Spleen (tissue), 11 donors: ENCODE results near the gene MLC1. TPM values are rescaled to one million over a fixed set of nuclear protein-coding genes. Genes with fewer than 3 reads are reported as not detected.
A peak's percentile ranks its signal among the peaks of the same experiment; 100 is the strongest.

Source experiments
- DNase-seq: peaks from one replicate; pipeline ENCODE4 v3.0.0-alpha.2; 2020
- H3K27ac ChIP-seq, 8 donors: fragments of 200-600 bp; sonication (generic) in 7 of 8; 1 replicate in 4 of 8; 2 replicates in 4 of 8; pipeline versions ENCODE4 v1.5.0 to v1.8.0; 2016 to 2021; ENCODE audit warnings: inconsistent platforms in 4 of 8, mild to moderate bottlenecking in 4 of 8, moderate library complexity in 1 of 8
- H3K27me3 ChIP-seq, 7 donors: fragments of 200-600 bp; sonication (generic) in 6 of 7; replicated peaks in 1 of 7; 1 replicate in 4 of 7; 2 replicates in 3 of 7; pipeline versions ENCODE4 v1.5.0 to v1.8.0; 2016 to 2021; ENCODE audit warnings: inconsistent platforms in 3 of 7, mild to moderate bottlenecking in 1 of 7
- H3K36me3 ChIP-seq, 6 donors: fragments of 200-600 bp; sonication (generic) in 5 of 6; 1 replicate in 4 of 6; 2 replicates in 2 of 6; pipeline versions ENCODE4 v1.5.0 to v1.8.0; 2016 to 2021; ENCODE audit warnings: inconsistent platforms in 2 of 6
- H3K4me1 ChIP-seq, 6 donors: fragments of 200-600 bp; sonication (generic) in 5 of 6; 1 replicate in 3 of 6; 2 replicates in 3 of 6; pipeline versions ENCODE4 v1.5.0 to v1.8.0; 2016 to 2021; ENCODE audit warnings: inconsistent platforms in 3 of 6
- H3K4me3 ChIP-seq, 8 donors: fragments of 200-600 bp; sonication (generic) in 7 of 8; 1 replicate in 4 of 8; 2 replicates in 4 of 8; pipeline versions ENCODE4 v1.5.0 to v1.8.0; 2016 to 2021; ENCODE audit warnings: inconsistent platforms in 4 of 8, mild to moderate bottlenecking in 4 of 8, moderate library complexity in 2 of 8
- H3K9me3 ChIP-seq, 8 donors: fragments of 200-600 bp; sonication (generic) in 7 of 8; 1 replicate in 4 of 8; 2 replicates in 4 of 8; pipeline versions ENCODE4 v1.5.0 to v1.8.0; 2016 to 2021; ENCODE audit warnings: inconsistent platforms in 4 of 8
- CTCF ChIP-seq, 11 experiments: fragments of 200-600 bp in 7 of 11; fragments of 450-650 bp in 4 of 11; sonication (generic) in 4 of 11; IDR thresholded peaks in 8 of 11; conservative IDR thresholded peaks in 3 of 11; 1 replicate in 7 of 11; 2 replicates in 4 of 11; pipeline versions ENCODE4 v1.4.0 to v1.8.0; 2016 to 2021; ENCODE audit warnings: antibody characterized with exemption in 11 of 11, inconsistent platforms in 4 of 11, mild to moderate bottlenecking in 1 of 11
- POLR2A ChIP-seq, 3 donors: fragments of 450-650 bp; IDR thresholded peaks; one replicate each; pipeline ENCODE4 v1.5.1; 2017; ENCODE audit warnings: antibody characterized with exemption in 3 of 3, mild to moderate bottlenecking in 1 of 3
- POLR2AphosphoS5 ChIP-seq, 3 donors: sonication (generic); formaldehyde crosslinking; IDR thresholded peaks; one replicate each; pipeline ENCODE4 v1.5.1; 2017; ENCODE audit warnings: antibody characterized with exemption in 3 of 3
- WGBS, 5 donors: extraction: QIAGEN DNeasy Blood & Tissue Kit in 3 of 5; methylation state at CpG; one replicate each; pipeline versions ENCODE4 v1.1.5 to v1.1.7; 2013 to 2018; 5-methylcytosine and 5-hydroxymethylcytosine counted together
- intact Hi-C: fragments of 100-400 bp; cut with DNase I; formaldehyde crosslinking; loops from one replicate; pipeline ENCODE4 v1.15.0; 2023; ENCODE audit warnings: low total_unique reads
- polyA plus RNA-seq, 3 donors: library from polyadenylated mRNA; stranded (reverse); fragments of 200-250 nt; gene quantifications; one replicate each; pipeline ENCODE4 v1.2.1, GENCODE V29; 2013
- total RNA-seq, 7 donors: library from RNA; depleted of rRNA in 3 of 7; stranded (reverse); fragments of >200 nt in 3 of 7; fragmentation: NEBNext Ultra II Directional in 4 of 7; extraction: Animal tissue kit (Norgen Biotek cat#: 25700) in 4 of 7; gene quantifications; one replicate each; pipeline versions ENCODE4 v1.1.0 to v1.2.1, GENCODE V29; 2016 to 2021
- donor health status: healthy with polysubstance abuse.
- donor health status: DM: no; HTN: no; CAD: no; lungs with moderate emphysema.
- donor health status: DM: no; HTN: no; CAD: no.
- donor health status: Bipolar disorder and iron deficiency.
- donor health status: healthy.
- donor health status: DM: no; HTN: no; CAD: no.
- donor health status: DM: yes; HTN: yes; CAD: no.

Gene MLC1
- total and polyA plus RNA-seq, 10 donors = 0.17 to 4.4 (median 1.6) TPM

DNA sequence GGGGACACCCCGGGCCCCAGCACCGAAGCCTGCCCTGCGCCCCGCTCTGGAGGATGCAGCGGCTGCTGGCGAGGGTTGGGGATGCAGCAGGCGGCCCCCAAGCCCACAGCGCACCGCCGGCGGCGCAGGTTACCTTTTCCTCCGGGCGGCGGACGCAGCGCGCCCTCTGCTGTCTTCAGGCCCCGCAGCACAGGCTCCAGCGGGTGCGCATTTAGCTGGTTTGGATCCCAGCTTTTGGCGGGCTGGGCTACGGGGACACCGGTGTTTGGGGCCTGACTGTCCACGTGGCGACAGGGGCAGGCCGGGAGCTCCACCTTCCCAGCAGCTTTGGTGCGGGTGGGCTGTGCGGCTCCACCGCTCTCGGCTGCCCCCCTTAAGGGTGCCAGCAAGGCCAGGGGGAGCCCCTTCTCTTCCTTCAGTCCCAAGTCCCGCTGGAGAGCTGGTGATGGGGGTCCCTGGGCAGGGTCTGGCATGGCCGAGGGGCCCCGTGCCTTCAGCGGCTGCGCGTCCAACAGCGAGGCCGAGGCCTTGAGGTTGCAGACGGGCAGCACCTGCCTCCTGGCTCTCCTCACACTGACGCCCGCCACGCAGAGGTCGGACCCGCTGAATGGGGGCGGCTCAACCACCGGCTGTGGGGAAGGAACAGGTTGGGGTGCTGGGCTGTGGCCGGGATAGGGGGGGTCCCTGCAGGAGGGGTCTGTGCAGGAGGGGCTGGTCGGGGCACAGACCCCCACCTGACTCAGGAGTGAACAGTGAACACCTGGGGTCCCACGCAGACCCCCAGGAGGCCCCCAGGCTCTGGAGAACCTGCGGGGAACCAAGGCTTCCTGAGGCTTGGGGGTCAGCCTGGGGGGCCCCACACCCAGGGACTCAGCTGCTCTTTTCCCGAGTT is 54.7 kb downstream of the MLC1 start:
- peak overlapping the region in 2 of 8 donors; percentile 1 to 53 for H3K4me3 ChIP-seq
- H3K9me3 ChIP-seq = no peaks in the 10 kb centered on the region
- H3K4me1 ChIP-seq = peaks cover 0 to 30% (median 14%) of the 10 kb centered on the region in 6 donors
- no peaks in the 10 kb centered on the region for H3K36me3 ChIP-seq
- WGBS, 5 donors = 14 to 41% (median 18%) methylated on average over 17 to 52 of the region's 52 CpGs
- peaks cover 0 to 71% (median 29%) of the 10 kb centered on the region in 7 donors for H3K27me3 ChIP-seq
- TF ChIP-seq POLR2AphosphoS5 (IDR thresholded peaks at IDR 0.05) (peak; percentile 37 to 80 (median 64)), CTCF (IDR thresholded peaks at IDR 0.05 in 8 of 11, conservative IDR thresholded peaks at IDR 0.05 in 3 of 11) (peak; percentile 86 to 96 (median 90)), POLR2A (IDR thresholded peaks at IDR 0.05) (no peak)
- intact Hi-C loops = loop anchor here (2.0 to 5.0 kb wide), 2 partner anchors 102 to 263 kb away; no protein-coding TSS in a partner anchor
- DNase-seq = peak; percentile 95
- no peak overlapping the region for H3K27ac ChIP-seq

DNA sequence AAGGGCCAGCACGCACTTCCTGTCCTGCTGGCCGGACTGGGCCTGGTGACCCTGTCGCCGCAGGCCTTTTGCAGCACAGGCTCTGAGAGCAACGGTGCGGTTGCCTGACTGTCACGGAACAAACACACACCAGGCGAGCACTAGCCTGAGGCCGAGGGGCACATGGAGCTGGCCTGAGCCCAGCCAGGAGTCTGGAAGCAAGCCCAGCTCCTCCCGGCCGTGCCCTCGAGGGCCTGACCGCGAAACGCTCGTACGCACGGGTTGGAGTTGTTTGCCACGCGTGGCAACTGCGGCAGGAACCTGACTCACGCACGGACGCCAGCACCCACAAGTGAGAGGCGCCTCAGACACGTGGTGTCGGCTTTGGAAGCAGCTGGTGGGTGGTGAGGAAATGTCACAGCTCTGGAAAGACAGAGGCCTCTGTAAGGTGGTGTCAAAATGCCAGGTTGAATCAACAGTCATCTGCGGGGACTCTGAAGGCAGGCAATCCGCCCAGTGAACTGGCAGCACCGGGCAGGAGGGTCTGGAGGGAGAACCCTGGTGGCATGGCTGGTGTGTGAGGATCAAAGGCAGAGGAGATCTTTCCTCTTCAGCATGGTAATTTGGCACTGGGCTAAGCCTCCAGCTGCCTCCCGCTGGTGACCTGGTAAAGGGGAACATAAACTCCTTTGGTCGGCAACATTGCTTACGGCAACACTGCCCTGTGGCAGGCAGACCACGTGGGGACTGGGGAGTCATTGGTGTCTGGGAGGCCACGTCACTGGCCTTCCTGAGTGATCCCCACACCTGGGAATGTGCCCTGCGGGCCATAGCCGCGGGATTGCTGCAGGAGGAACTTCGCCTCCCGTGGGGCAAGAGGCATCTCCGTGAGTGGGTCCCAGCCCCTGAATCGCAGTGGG is 57.3 kb downstream of the MLC1 start:
- Histone ChIP-seq H3K4me1 (peaks cover 0 to 20% (median 14%) of the 10 kb centered on the region in 6 donors), H3K27ac (no peak overlapping the region), H3K27me3 (peaks cover 0 to 48% (median 18%) of the 10 kb centered on the region in 7 donors), H3K36me3 (no peaks in the 10 kb centered on the region), H3K4me3 (no peak overlapping the region), H3K9me3 (no peaks in the 10 kb centered on the region)
- peak; percentile 73 for DNase-seq
- TF ChIP-seq POLR2A (IDR thresholded peaks at IDR 0.05) = no peak
- TF ChIP-seq POLR2AphosphoS5 (IDR thresholded peaks at IDR 0.05) = peak in 2 of 3 donors; percentile 50 to 52
- no peak for TF ChIP-seq CTCF (IDR thresholded peaks at IDR 0.05 in 8 of 11, conservative IDR thresholded peaks at IDR 0.05 in 3 of 11)
- intact Hi-C loops = no loop called here
- 67 to 79% (median 68%) methylated on average over 34 to 42 of the region's 42 CpGs for WGBS, 5 donors

GRCh38 chr22:50025993-50026392 is 59.2 kb downstream of the MLC1 start:
- peak; percentile 43 for DNase-seq
- Histone ChIP-seq H3K4me3 (no peak overlapping the region), H3K36me3 (no peaks in the 10 kb centered on the region), H3K4me1 (peaks cover 0 to 20% (median 14%) of the 10 kb centered on the region in 6 donors), H3K9me3 (no peaks in the 10 kb centered on the region), H3K27me3 (peaks cover 0 to 34% (median 6%) of the 10 kb centered on the region in 7 donors), H3K27ac (no peak overlapping the region)
- intact Hi-C loops = no loop called here
- TF ChIP-seq POLR2AphosphoS5 (IDR thresholded peaks at IDR 0.05) (no peak), POLR2A (IDR thresholded peaks at IDR 0.05) (no peak), CTCF (IDR thresholded peaks at IDR 0.05 in 8 of 11, conservative IDR thresholded peaks at IDR 0.05 in 3 of 11) (no peak)
- 80 to 90% (median 82%) methylated on average over 10 to 13 of the region's 13 CpGs for WGBS, 5 donors
